A673 (cell line): ENCODE measurements around the gene ADCY5. TPM values are rescaled to one million over a fixed set of nuclear protein-coding genes. Genes with fewer than 3 reads are reported as not detected.

Source experiments
- BruUV-seq: library from RNA; stranded (reverse); fragments of 400-500 nt; replicated peaks from 2 replicates; lab custom pipeline; 2021; lab: Mats Ljungman, UMichigan
- CTCF ChIA-PET: fragments of 300-600 bp; sonication (Branson Sonifier 250); formaldehyde crosslinking; loops from one replicate; lab custom pipeline; 2022; ENCODE audit warnings: antibody characterized with exemption; lab: Charles Lee
- POLR2A ChIA-PET: fragments of 300-600 bp; sonication (Branson Sonifier 250); formaldehyde crosslinking; loops from one replicate; lab custom pipeline; 2022; ENCODE audit warnings: antibody characterized with exemption; ENCODE audit not compliant: low non-redundant PET; lab: Charles Lee
- DNase-seq: peaks from one replicate; pipeline ENCODE4 v3.0.0-alpha.2; 2015; ENCODE audit warnings: low spot score
- H3K27ac ChIP-seq: fragments of 200-600 bp; sonication (generic); 2 replicates; pipeline ENCODE4 v1.5.1; 2016; ENCODE audit warnings: mixed run types, low read depth, mild to moderate bottlenecking, mixed read lengths, antibody characterized with exemption, low read length; ENCODE audit not compliant: poor library complexity, severe bottlenecking
- H3K27me3 ChIP-seq: fragments of 200-600 bp; sonication (generic); replicated peaks from 2 replicates; pipeline ENCODE4 v1.6.1; 2017; ENCODE audit warnings: mixed run types, low read depth, mild to moderate bottlenecking, mixed read lengths, antibody characterized with exemption, low read length; ENCODE audit not compliant: insufficient read depth, poor library complexity
- H3K36me3 ChIP-seq: fragments of 200-600 bp; sonication (generic); 2 replicates; pipeline ENCODE4 v1.6.1; 2016; ENCODE audit warnings: mixed run types, mild to moderate bottlenecking, mixed read lengths, antibody characterized with exemption, low read length; ENCODE audit not compliant: insufficient read depth, poor library complexity, severe bottlenecking
- H3K4me1 ChIP-seq: fragments of 200-600 bp; sonication (generic); 2 replicates; pipeline ENCODE4 v1.6.1; 2017; ENCODE audit warnings: mixed run types, mild to moderate bottlenecking, mixed read lengths, antibody characterized with exemption, low read length; ENCODE audit not compliant: insufficient read depth, poor library complexity, severe bottlenecking
- H3K4me3 ChIP-seq: fragments of 200-600 bp; sonication (generic); 2 replicates; pipeline ENCODE4 v1.5.1; 2016; ENCODE audit warnings: low read depth, mixed run types, mild to moderate bottlenecking, mixed read lengths, low read length; ENCODE audit not compliant: poor library complexity, severe bottlenecking
- H3K9me3 ChIP-seq: fragments of 200-600 bp; sonication (generic); 2 replicates; pipeline ENCODE4 v1.6.1; 2016; ENCODE audit warnings: mixed run types, low read depth, mild to moderate bottlenecking, mixed read lengths, antibody characterized with exemption, low read length; ENCODE audit not compliant: poor library complexity, severe bottlenecking
- EZH2 ChIP-seq: fragments of 200-600 bp; sonication (generic); IDR thresholded peaks from 2 replicates; pipeline ENCODE4 v1.6.1; 2017; ENCODE audit warnings: borderline replicate concordance, low read depth, mild to moderate bottlenecking, mixed read lengths, antibody characterized with exemption, low read length; ENCODE audit not compliant: poor library complexity, severe bottlenecking
- intact Hi-C: fragments of 100-400 bp; cut with micrococcal nuclease; formaldehyde crosslinking; loops from one replicate; pipeline ENCODE4 v1.10.0; 2022; ENCODE audit not compliant: unreplicated experiment
- total RNA-seq: library from RNA; stranded (reverse); gene quantifications from 2 replicates; pipeline ENCODE4 v1.2.3, GENCODE V29; 2021
- TF ChIP-seq, protein P1 (sequence below): fragments of 300-800, 200-600 bp; sonication (generic); conservative IDR thresholded peaks from 2 replicates; pipeline ENCODE4 v1.5.1; 2017; ENCODE audit warnings: low read depth, mild to moderate bottlenecking, antibody characterized with exemption, low read length, moderate library complexity, mixed read lengths

ADCY5 gene
- total RNA-seq, 1 experiment from 2014 or later = 0.21 TPM

DNA sequence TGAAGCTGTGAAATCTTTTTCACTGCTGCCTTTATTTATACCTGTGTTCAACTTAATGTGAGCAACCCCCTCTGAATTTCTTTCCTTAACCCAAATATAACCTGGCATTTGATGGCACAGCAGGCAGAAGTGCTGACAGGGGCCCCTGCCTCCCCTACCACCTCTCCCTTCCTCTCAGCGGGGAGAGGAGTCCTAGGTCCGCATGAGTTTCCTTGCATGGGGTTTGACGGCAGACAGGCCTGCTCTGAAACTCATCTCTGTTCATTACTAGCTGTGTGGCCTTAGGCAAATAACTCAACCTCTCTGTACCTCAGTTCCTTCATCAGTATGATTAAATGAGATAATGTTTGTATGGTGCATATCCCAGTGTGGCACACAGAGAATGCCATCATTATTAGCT is 167.5 kb downstream of the ADCY5 start:
- H3K27ac ChIP-seq = no peak overlapping the region
- ChIA-PET CTCF (no interaction called here), POLR2A (no interaction called here)
- no peak for DNase-seq
- no peak overlapping the region for H3K4me3 ChIP-seq
- H3K27me3 ChIP-seq = no peaks in the 10 kb centered on the region
- H3K4me1 ChIP-seq = no peaks in the 10 kb centered on the region
- intact Hi-C loops = no loop called here
- no peaks in the 10 kb centered on the region for H3K36me3 ChIP-seq
- TF ChIP-seq, protein P1, sequence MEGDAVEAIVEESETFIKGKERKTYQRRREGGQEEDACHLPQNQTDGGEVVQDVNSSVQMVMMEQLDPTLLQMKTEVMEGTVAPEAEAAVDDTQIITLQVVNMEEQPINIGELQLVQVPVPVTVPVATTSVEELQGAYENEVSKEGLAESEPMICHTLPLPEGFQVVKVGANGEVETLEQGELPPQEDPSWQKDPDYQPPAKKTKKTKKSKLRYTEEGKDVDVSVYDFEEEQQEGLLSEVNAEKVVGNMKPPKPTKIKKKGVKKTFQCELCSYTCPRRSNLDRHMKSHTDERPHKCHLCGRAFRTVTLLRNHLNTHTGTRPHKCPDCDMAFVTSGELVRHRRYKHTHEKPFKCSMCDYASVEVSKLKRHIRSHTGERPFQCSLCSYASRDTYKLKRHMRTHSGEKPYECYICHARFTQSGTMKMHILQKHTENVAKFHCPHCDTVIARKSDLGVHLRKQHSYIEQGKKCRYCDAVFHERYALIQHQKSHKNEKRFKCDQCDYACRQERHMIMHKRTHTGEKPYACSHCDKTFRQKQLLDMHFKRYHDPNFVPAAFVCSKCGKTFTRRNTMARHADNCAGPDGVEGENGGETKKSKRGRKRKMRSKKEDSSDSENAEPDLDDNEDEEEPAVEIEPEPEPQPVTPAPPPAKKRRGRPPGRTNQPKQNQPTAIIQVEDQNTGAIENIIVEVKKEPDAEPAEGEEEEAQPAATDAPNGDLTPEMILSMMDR = no peak
- TF ChIP-seq EZH2 = no peak
- no TSS peak for BruUV-seq
- H3K9me3 ChIP-seq = no peaks in the 10 kb centered on the region

DNA sequence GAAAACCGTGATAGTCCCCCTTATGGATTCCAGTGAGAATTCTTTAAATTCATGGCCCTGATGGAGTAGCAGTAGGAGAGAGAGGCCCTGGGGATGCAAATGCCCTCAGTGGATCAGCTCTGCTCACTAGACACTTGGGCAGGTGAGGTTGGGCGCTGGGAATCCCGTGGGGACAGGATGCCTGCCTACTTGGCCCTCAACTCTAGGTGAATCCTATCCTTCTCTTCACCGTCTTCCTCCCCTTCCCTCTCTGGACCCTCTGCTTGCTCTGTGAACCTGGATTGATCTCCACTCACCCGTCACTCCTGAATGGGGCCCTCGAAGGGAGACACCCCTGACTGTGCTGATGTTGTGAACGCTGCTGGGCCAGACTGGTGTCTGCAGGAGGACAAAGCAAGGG is 169.8 kb downstream of the ADCY5 start:
- no TSS peak for BruUV-seq
- H3K27ac ChIP-seq = no peak overlapping the region
- H3K9me3 ChIP-seq = no peaks in the 10 kb centered on the region
- intact Hi-C loops = no loop called here
- H3K27me3 ChIP-seq = no peaks in the 10 kb centered on the region
- TF ChIP-seq, protein P1 = no peak
- TF ChIP-seq EZH2 = no peak
- H3K4me3 ChIP-seq = no peak overlapping the region
- ChIA-PET CTCF (no interaction called here), POLR2A (no interaction called here)
- H3K36me3 ChIP-seq = no peaks in the 10 kb centered on the region
- H3K4me1 ChIP-seq = no peaks in the 10 kb centered on the region
- DNase-seq = no peak

DNA sequence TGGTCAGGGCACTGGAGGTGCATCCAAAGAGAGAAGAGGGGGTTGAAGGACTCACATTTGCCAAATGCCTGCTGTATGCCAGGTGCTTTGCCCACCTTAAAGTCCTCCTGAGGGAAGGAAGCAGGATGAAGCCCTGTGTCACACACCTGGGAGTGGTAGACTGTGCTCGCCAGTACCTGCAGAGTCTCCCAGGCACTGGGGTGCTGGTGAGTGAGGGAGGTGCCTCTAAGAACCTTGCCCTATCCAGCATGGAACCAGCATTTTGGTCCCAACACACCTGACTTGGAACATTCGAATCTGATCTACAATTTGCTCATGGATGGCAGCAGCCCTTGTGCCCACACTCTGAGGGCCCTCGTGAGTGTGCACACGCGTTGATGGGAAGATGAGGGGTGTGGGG is 170.4 kb downstream of the ADCY5 start:
- H3K4me3 ChIP-seq = no peak overlapping the region
- ChIA-PET POLR2A (no interaction called here), CTCF (no interaction called here)
- TF ChIP-seq EZH2 = no peak
- TF ChIP-seq, protein P1 = no peak
- no peak for DNase-seq
- H3K36me3 ChIP-seq = no peaks in the 10 kb centered on the region
- no peaks in the 10 kb centered on the region for H3K27me3 ChIP-seq
- no peaks in the 10 kb centered on the region for H3K4me1 ChIP-seq
- H3K27ac ChIP-seq = no peak overlapping the region
- intact Hi-C loops = no loop called here
- no TSS peak for BruUV-seq
- H3K9me3 ChIP-seq = no peaks in the 10 kb centered on the region
